ENCODE data around the gene GPATCH3.
"Not testable (repeated sequence)": the region's sequence is repeated elsewhere in the genome, so short reads cannot be mapped to it uniquely, and the experiment has no call there.

GPATCH3 gene

DNA sequence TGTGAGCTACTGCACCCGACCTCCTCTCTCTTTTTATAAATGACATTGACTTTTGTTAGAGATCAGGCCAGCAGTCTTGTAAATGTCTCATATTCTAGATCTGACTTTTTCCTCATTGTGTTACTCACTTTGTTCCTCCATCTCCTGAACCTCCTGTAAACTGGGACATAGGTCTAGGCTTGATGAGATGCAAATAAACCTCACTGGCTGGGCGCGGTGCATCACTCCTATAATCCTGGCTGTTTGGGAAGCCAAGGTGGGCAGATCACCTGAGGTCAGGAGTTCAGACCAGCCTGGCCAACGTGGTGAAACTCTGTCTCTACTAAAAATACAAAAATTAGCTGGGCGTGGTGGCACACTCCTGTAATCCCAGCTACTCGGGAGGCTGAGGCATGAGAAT, 52.4 kb downstream of the GPATCH3 start:
- ATAC-seq, DNase-seq, H3K9me3 Mint-ChIP-seq, H3K27me3 Mint-ChIP-seq, H3K4me3 Mint-ChIP-seq, H3K4me1 Mint-ChIP-seq: not testable (repeated sequence)
- H3K27ac Mint-ChIP-seq = peak overlapping the region in 1 of 2 donors; percentile 55

GRCh38 chr1:26844424-26845196, 55.7 kb downstream of the GPATCH3 start:
- Mint-ChIP-seq H3K4me3 (no peak overlapping the region), H3K27me3 (no peaks in the 10 kb centered on the region), H3K4me1 (no peaks in the 10 kb centered on the region), H3K9me3 (no peaks in the 10 kb centered on the region), H3K27ac (peak overlapping the region in 1 of 2 donors; percentile 76)
- DNase-seq (no peak), ATAC-seq (no peak)

All from stimulated activated naive CD8-positive, alpha-beta T cell treated with anti-CD3 and anti-CD28 coated beads, Interleukin-15, amount 100 ng/mL, for 72 hours (primary cell).